Right lung (tissue), 5 donors: ENCODE results near the gene LUZP2. TPM values are rescaled to one million over a fixed set of nuclear protein-coding genes. Genes with fewer than 3 reads are reported as not detected.
"Not testable (repeated sequence)": the region's sequence is repeated elsewhere in the genome, so short reads cannot be mapped to it uniquely, and the experiment has no call there.

Source experiments
- DNase-seq, 2 donors: peaks; one replicate each; pipeline ENCODE4 v3.0.0-alpha.2; 2013
- polyA plus RNA-seq, 5 donors: library from polyadenylated mRNA; unstranded; fragments of 120-200 nt; gene quantifications; one replicate each; pipeline versions ENCODE4 v1.2.1 to v1.2.3, GENCODE V29; 2013; ENCODE audit warnings: inconsistent platforms in 1 of 5, low replicate concordance in 1 of 5; ENCODE audit not compliant: insufficient read length in 5 of 5, insufficient read depth in 1 of 5

LUZP2 gene
- polyA plus RNA-seq, 5 donors = 2.9 to 10.0 (median 4.1) TPM

DNA sequence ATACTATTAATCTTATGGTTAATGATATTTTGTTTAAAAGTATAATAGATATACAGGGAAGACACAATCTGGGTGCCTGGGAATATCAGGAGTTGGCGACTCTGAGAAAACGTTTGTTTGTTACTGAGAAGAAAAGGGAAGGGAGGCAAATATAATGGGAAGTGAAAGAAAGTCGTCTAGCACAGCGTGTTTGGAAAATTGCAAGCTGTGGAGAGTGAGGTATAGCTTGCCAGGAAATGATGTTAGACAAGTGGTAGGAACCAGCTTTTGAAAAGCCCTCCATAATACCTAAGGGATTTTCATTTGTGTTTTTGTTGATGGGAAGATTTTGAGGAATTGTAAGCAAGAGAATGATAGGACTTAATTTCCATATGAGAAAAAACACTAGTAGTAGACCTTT is 322.2 kb downstream of the LUZP2 start:
- DNase-seq = no peak

DNA sequence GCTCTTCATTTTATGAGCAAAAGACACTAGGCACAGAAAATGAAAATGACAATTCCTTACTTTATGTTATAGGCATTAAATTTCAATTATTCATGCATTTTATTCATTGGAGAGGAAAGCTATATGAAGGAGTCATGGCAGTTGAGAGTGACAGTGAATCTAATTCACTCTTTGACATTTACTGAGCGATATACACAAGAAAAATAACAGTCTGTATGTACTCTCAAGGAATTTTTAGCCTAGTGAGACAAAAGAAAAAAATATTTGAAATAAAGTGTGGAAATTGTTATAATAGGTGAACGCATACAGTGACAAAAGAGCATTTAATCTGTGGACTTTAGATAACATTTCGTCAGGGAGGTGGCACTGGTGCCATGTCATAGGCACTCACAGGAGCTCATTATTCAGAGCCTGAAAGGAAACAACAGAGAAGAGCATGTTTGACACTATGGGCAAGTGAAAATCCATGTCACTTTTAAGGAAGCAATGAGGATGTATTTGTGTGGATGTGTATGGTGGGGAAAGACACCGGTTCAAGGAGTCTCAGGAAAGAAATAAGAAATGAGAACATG is 323.1 kb downstream of the LUZP2 start:
- DNase-seq = no peak

DNA sequence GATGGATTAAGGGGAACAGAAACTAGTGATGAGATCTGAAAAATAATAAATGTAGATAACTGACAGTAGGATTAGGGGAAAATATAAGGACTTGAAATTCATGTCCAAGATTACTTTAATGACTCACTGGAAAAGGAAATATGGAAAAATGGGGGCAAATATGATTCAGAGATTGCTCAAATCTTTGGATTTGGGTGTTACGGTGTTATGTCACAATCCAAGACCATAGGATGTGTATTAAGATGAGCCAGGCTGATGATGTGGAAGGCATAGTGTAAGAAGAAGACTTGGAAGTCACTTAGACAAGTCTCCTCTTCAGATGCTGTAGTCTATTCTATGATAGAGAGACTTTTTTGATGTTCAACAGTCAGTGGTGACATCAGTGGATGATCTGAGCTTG is 323.7 kb downstream of the LUZP2 start:
- DNase-seq = no peak

DNA sequence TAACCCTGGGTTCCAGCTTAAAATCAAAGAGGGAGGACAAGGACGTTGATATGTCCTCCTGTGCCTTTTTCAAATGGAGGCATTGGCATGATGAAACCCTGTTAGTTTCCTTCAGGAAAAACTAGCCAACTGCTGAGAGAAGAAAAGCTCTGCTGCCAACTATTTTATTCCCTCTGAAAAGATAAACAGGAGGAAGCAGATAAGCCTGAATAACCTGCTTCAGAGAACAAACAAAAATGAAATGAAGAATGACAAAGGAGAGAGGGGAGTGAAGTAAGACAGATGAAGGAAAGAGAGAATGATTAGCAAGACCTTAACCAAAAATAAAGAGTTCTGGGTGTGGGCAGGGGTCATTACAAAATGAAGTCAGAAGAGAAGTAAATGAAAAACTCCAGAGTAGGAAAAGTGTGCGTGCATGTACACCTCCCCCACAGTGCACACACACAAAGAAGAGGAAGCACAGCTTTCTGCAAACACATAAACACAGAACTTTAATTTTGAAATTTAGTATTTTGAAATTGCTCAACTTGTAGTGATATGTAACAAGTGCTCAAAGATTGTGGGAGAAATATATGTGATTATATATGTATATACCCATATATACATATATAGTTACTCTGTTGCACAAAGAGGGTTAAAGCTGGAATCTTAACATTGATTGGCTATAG is 332.2 kb downstream of the LUZP2 start:
- peak in 1 of 2 donors; percentile 8 for DNase-seq

DNA sequence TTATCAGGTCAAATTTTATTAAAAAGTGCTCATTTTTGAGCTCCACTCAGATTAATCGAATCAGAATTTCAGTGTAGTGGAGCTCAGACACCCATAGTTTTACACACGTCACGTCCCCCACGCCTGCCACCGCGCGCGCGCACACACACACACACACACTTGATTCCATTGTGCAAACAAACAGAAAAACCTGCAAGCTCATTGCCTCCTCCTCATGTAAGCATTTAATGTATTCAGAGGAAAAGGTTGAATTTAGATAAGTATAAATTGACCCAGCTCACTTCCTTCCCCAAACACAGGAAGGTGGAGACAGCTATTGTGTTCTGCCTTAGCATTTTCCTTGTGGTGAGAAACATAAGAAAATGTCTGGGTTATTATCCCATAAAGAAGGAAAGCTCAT is 336.7 kb downstream of the LUZP2 start:
- DNase-seq = no peak

DNA sequence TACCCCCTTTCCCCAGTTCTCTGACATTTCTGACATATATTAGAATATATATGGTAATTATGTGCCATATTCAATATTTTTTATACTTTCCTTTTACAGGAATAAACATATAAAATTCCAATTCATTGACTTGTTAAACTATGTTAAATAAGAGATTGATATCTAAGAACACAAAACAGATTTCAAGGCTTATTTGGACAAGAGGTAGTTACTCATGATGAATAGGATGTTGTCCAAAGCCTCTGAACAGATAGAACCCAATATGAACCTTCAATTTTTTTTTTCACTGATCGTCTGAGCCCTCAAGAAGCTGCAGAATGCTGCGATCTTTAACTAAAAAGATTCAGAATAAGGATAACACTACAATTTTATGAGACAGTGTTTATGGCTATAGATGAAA is 340.3 kb downstream of the LUZP2 start:
- DNase-seq = no peak

DNA sequence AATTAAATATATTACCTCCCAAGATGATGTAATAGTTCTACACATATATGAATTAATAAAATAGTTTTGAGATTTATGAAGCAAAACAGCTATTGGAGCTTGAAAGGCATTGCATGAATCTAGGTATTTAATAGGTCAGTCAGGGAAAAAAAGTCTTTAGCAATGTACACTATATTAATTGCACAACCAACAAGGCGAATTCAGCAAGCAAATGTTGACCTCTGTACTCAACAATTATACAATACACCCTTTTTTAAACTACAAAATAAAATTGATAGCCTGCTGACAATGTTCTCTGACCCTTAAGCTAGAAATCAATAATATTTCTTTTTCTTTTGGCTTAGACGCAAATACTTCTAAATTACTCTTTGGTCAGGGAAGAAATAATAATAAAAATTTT is 345.5 kb downstream of the LUZP2 start:
- DNase-seq = no peak

DNA sequence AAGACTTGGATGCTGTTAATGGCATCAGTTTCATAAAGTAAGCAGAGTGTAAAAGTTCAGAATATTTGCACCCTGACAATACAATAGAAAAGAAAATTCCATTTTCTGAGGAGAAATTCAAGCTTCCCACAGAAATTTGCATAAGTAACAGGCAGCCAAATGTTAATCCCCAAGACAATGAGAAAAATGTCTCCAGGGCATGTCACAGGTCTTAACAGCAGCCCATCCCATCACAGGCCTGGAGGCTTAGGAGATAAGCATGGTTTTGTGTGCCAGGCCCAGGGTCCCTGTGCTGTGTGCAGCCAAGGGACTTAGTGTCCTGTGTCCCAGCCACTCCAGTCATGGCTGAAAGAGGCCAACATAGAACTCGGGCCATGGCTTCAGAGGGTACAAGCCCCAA is 347.6 kb downstream of the LUZP2 start:
- no peak for DNase-seq

DNA sequence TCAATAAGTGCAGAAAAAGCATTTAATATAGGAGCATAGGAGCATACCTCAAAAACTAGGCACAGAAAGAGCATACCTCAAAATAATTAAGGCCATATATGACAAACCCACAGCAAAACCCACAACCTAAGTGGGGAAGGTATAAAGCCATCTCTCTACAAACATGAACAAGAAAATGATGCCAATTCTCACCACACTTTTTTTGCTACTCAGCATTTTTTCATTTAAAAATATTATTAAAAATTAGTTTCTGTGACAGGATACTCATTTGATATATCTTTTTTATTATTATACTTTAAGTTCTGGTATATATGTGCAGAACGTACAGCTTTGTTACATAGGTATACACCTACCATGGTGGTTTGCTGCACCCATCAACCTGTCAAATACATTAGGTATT is 352.0 kb downstream of the LUZP2 start:
- no peak for DNase-seq

DNA sequence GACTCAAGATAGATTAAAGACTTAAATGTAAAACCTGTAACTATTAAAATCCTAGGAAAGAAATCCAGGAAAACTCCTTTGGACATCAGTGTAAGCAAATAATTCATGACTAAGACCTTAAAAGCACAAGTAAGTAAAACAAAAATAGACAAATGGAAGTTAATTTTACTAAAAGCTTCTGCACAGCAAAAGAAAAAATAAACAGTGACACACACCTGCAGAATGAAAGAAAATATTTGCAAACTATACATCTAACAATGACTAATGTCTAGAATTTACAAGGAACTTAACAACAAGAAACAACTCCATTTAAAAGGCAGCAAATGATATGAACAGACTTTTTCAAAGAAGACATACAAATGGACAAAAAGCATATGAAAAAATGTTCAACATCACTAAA is 359.1 kb downstream of the LUZP2 start:
- DNase-seq = no peak

DNA sequence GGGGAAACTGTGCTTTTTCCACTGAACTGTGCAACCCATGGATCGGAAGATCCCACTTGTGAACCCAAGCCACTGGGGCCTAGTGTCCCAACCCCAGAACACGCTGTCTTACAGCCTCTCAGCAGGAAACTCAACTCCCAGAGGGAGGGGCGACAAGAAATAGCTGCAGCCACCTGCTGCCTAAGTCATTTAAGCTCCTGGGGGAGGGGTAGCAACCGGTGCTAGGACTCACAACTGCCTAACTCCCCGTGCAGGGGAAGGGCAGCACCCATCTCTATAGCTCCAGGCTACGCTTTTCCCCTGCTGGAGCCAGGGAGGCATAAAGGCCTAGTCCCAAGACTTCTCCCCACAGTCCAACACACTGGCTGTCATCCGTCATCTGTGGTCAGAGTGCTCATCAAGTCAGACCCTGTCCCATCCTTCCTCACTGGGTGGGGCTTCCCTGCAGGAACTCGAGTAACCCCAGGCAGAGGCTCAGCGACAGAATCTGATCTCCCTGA is 363.0 kb downstream of the LUZP2 start:
- DNase-seq = no peak

DNA sequence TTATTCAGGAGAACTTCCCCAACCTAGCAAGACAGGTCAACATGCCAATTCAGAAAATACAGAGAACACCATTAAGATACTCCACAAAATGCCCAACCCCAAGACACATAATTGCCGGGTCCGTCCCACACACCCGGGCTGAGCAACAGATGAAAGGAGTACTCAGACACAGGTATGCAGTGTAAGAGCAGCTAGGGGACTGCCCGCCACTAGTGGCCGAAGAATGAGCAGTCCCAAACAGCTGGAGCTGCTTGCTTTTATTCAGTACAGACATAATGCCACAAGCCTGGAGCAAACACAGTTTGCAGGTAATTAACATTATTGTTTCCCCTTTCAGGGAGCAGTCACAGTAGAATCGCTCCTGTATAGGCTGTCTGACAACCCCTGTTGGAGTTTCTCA is 364.6 kb downstream of the LUZP2 start:
- no peak for DNase-seq

DNA sequence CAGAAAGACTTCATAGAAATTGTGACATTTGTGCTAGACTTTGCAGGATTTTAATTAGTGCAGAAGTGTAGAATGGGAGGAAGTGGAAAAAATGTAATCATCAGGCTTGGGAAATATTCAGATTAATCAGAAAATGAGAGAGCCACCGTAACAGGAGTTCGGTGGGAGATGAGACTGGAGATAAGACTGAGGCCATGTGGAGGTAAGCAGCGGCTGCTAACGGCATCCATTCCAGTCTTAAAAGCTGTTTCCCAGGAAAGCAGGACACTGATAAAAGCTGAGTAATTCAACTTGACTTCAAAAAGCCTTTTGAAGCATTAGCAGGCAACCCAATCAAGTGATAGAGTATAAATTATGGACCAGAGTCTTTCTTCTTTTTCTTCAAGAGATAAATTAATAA is 369.9 kb downstream of the LUZP2 start:
- no peak for DNase-seq

DNA sequence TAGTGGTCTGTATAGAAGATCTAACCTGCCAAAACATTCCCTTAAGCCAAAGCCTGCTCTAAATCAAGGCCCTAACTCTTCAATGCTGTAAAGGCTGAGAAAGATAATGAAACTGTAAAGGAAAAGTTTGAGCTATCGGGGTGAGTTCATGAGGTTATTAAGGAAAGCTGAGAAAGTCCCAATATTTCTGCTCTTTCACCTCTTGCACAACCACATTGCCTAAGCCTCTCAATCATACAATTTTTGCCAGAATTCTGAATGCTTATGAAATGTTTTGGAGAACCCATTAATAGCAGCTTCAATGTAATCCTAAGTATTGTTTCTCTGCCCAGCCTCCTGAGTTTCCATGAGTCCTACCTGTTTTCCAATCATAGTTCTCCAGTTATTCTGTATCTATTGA is 373.2 kb downstream of the LUZP2 start:
- peak; percentile 15 to 21 for DNase-seq

DNA sequence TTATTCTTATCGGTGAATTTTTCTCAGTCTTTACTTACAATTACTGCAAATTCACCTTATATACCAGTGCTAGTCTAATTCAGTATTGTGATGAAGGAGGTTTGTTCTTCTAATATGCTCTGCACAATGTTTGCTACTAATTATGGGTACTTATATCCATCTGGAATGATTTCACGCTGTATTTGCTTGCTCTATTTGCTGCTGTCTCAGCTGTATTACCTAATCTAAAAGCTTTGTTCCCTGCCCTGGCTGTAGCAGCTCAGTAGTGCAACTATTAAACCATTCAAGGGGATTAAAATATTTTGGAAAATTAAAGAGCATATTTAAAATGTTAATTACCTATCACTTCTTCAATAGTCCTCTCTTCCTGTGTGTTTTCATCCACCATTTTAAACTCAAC is 375.3 kb downstream of the LUZP2 start:
- DNase-seq = no peak

DNA sequence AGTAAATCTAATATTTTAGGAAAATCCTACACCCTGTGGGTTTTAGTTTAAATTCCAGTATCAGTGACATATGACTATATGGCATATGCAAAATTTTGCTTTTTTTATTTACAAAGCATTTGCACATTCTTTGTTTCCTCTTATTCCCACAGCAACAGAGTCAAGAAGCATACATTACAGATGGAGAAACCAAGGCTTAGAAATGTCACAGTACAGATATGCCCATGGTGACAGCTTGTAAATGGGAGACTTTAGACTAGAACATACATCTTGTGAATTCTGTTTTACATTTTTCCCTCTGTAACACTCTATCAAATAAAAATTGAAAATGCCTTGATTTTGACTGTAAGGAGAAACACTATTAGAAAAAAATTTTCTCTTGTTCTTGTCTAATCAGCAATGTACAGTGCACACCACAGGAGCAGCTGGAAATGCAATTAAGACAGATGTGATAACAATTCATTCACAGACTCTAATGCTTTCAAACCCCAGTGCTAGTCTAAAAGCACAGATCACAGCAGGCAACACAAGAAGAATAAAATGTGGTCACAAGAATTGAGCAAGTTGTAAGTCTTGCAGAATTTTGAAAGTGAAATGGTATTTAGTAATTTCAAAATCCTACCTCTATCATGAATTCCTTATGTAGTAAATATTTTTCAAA is 375.9 kb downstream of the LUZP2 start:
- DNase-seq = peak; percentile 52 to 55

DNA sequence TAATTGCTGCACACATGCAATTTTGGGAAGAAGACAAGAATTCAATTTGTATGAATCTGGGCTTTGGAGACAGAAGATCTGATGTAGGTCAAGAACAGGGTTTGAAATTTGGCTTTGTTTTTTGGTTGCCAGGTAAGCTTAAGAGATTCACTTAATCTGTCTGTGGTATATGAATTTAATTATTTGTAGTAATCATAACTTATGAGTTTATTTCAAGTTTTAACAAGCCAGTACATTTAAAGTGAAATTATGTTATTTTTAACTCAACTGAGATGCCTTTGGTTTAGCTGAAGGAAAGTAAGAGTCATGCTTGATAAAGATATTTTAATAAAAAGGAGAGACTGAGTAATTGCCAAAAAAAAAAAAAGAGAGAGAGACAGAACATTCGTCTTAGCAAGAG is 384.1 kb downstream of the LUZP2 start:
- no peak for DNase-seq

DNA sequence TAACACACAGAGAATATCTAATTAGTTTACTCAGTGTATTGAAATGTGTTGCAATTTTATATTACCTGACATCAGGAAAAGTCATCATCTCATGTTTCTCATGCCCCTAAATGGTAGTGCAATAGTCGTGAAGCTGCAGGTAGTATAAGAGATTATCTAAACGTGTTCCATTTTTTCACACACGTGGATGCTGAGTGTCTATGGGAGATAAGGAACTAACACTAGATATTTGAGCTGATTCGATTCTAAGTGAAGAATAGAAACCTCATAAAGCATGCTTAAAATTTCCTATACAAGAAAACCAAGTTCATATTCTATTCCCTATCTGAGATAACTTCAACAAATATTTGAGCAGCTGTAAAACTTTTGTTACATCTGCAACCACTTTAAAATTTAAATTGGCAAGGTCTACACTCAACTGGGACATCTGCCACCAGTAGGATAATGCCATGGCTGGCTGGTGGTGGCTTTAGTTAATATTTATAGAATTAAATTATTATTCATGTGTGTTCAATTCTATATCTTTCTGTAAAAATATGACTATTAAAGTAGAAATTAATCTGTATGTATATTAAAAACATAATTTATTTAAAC is 388.8 kb downstream of the LUZP2 start:
- DNase-seq = no peak

DNA sequence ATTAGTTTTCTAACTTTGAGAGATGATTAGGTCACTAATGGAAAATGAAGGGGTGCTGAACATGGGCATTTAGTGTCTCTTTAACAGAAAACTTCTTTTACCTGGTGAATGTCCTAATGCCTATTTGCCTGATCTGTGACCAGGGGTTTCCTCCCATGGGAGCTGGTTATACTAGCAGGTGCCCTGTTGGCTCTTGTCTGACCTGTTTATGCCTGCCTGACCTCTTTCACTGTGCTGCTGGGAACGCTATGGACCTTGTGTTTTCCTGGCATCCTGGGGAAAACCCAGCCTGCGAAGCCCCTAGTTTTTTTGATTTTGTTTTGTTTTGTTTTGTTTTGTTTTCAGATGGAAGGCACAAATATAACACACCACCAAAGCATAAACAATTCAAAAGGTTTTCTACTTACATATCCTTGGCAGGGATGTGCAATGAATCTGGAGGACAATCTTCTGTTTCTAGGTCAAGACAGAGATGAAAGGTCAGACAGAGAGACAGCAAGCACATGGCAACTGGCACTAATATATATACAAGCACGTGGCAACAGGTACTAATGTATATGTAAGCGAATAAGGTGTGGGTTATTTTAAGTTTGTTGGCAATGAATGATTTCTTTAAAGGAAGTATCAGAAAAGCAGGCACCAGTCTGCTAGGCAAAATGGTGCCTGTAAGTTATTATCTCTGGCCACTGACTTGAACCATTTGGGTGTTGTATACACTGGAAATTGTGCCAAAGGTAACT is 390.2 kb downstream of the LUZP2 start:
- no peak for DNase-seq

DNA sequence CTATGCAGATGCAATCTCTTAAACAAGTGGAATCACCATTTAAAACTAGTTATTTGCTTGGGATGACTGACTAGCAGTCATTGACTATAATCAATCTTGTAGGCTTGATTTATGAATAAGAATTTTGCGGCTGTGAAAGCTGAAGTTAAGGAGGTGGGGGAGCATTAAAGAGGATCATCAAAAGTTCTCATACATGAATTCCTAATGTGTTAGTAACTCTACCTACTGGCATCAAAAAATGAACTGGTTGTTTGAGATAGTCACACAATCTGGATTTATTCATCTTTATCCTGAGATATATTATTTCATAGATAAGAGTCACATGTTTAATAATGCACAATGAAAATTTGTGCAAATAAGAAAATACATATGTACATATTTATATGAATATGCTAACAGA is 393.6 kb downstream of the LUZP2 start:
- DNase-seq = no peak

DNA sequence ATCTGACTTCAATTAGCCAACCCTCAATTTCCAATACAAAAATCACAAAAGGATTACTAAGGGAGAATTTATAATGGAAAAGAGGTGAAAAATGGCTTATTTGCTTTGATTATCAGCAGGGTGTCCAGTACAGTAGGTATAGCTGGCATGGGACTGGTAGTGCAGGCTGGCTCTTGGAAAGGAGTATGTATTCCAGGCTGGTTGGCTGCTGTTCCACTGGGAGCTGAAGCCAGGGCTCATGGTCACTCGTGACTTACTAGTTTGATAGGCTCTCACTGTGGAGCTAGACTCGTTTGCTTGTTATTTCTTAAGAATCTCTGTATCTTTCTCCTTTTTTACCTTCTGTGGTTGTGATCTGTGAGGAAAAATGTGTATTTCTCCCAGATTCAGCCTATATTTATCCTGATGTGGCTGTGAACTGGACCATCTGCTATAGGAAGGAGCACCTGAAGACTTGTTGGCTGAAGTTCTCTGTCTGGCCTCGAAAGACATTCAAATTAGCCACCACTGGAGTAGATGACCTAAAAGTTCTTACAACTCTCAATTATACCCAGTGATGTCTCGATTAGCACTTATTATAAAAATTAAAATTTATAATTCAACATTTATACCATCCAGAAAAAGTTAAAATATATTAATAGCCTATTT is 395.1 kb downstream of the LUZP2 start:
- DNase-seq = not testable (repeated sequence)
